Measurements from ENCODE around the gene STRA6. TPM values are rescaled to one million over a fixed set of nuclear protein-coding genes. Genes with fewer than 3 reads are reported as not detected.
A peak's percentile ranks its signal among the peaks of the same experiment; 100 is the strongest.

STRA6 gene
- total RNA-seq, 1 donor from 2014 or later = 1.8 TPM

DNA sequence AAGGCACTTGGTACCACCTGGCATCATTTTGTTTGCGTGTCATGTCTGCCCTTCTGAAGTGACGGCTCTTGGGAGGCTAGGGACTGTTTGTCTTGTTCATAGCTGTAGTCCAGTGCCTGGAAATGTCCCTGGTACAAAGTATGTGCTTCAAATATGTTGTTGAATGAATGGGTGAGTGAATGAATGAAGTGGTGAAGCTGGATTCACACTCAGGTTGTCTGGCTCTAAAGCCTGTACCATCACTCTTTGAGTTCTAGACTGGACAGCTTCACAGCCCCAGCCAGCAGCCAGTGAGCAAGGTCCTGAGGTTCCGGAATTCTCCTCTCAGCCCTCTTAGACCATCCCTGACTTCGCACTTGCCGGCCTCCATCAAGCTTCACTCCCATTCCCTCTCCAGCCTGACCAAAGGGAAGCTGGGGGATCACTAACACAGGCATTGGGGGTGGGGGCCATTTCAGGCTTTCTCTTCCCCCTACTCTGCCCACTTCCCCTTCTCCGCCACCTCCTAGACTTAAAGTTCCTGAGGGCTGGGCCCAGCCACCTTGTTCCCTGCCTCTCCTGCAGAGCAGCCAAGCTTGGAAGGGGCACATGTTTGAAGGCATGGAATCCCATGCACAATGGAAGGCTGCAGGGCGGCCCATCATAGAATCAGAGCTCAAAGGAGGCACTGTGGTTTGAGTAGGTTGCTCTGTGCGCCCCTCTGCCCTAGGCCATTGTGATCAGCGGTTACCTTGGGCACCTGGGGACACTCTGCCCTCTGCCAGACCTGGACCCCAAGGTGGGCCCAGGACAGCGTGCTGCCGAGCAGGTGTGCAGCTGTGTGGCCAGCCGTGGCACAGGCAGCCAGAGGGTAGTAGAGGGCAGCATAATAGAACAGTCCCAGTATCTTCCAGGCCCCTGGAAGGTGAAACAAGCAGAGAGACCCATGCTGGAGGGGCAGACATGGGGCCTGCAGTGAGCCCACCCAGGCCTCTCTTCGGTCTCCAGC lies 7.7 kb downstream of the STRA6 start:
- TF ChIP-seq, protein P1, sequence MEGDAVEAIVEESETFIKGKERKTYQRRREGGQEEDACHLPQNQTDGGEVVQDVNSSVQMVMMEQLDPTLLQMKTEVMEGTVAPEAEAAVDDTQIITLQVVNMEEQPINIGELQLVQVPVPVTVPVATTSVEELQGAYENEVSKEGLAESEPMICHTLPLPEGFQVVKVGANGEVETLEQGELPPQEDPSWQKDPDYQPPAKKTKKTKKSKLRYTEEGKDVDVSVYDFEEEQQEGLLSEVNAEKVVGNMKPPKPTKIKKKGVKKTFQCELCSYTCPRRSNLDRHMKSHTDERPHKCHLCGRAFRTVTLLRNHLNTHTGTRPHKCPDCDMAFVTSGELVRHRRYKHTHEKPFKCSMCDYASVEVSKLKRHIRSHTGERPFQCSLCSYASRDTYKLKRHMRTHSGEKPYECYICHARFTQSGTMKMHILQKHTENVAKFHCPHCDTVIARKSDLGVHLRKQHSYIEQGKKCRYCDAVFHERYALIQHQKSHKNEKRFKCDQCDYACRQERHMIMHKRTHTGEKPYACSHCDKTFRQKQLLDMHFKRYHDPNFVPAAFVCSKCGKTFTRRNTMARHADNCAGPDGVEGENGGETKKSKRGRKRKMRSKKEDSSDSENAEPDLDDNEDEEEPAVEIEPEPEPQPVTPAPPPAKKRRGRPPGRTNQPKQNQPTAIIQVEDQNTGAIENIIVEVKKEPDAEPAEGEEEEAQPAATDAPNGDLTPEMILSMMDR (IDR thresholded peaks at IDR 0.05; ENCODE audit: insufficient read depth, low read length, poor library complexity, severe bottlenecking) = no peak
- Histone ChIP-seq H3K4me3 (ENCODE audit: low read depth, low read length) (no peak overlapping the region), H3K36me3 (ENCODE audit: control insufficient read depth, insufficient read depth, low read length) (no peaks in the 10 kb centered on the region), H3K27me3 (ENCODE audit: control insufficient read depth, insufficient read depth, low read length) (no peaks in the 10 kb centered on the region)
- DNase-seq (ENCODE audit: low read depth) = no peak

DNA sequence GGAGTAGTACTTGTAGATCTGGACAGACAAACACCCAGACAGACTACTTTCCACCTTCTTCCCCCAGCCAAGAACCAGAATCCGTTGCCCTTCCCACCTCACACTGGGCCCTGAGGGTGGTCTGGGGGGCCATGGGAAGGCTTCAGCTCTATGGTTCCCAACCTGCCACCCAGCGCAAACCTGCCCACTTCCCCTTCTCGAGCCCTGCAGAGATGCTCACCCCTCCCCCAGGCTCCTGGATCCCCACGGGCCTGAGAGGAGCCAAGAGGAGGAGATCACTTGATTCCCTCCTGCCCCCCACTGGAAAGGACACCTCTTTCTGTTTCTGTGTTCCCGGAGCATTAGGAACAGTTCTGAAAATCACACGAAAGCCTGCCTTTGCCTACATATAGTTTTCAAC lies 8.7 kb downstream of the STRA6 start:
- no peak for DNase-seq (ENCODE audit: low read depth)
- TF ChIP-seq, protein P1 (IDR thresholded peaks at IDR 0.05; ENCODE audit: insufficient read depth, low read length, poor library complexity, severe bottlenecking) = no peak
- Histone ChIP-seq H3K4me3 (ENCODE audit: low read depth, low read length) (no peak overlapping the region), H3K27me3 (ENCODE audit: control insufficient read depth, insufficient read depth, low read length) (no peaks in the 10 kb centered on the region), H3K36me3 (ENCODE audit: control insufficient read depth, insufficient read depth, low read length) (no peaks in the 10 kb centered on the region)

DNA sequence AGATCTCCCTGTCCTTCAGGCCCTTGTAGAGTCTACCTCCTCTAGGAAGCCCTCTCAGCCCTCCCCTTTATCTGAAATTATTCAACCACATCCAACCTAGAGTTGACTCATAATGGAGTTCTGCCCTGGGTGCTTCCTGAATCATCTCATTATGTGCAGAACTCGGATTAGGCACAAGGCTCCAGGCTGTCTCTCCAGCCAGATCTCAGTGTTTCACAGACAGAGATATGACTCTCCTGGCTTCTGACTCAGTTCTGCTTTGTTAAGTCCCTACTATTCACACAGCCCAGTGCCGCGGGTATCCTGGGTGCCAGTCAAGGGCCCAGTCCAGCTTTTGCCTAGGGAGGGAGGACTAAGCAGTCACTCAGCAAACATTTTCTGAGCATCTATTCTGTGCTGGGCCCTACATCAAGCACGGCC lies 9.3 kb downstream of the STRA6 start:
- no peaks in the 10 kb centered on the region for H3K27me3 ChIP-seq (ENCODE audit: control insufficient read depth, insufficient read depth, low read length)
- DNase-seq (ENCODE audit: low read depth) = peak; percentile 93
- H3K4me3 ChIP-seq (ENCODE audit: low read depth, low read length) = no peak overlapping the region
- TF ChIP-seq, protein P1 (IDR thresholded peaks at IDR 0.05; ENCODE audit: insufficient read depth, low read length, poor library complexity, severe bottlenecking) = no peak
- H3K36me3 ChIP-seq (ENCODE audit: control insufficient read depth, insufficient read depth, low read length) = no peaks in the 10 kb centered on the region

DNA sequence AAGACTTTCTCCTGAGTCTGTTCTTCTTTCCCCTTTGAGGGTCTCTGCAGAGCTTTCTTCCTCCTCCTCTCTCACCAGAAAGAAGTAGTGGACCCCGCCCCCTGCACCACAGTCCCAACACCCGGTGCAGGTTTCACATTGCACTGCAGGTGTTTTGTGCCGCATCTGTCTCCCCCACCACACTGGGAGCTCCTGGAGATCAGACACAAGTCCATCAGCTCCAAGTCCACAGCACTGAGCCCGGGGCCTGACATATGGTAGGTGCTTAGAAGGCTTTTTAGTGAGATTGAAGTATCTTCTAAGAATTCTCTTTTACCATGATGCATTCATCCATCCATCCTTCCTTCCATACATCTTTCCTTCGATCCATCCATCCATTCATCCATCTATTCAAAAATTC lies 9.8 kb downstream of the STRA6 start:
- DNase-seq (ENCODE audit: low read depth) = no peak
- TF ChIP-seq, protein P1 (IDR thresholded peaks at IDR 0.05; ENCODE audit: insufficient read depth, low read length, poor library complexity, severe bottlenecking) = no peak
- H3K4me3 ChIP-seq (ENCODE audit: low read depth, low read length) = no peak overlapping the region
- H3K36me3 ChIP-seq (ENCODE audit: control insufficient read depth, insufficient read depth, low read length) = no peaks in the 10 kb centered on the region
- H3K27me3 ChIP-seq (ENCODE audit: control insufficient read depth, insufficient read depth, low read length) = no peaks in the 10 kb centered on the region

DNA sequence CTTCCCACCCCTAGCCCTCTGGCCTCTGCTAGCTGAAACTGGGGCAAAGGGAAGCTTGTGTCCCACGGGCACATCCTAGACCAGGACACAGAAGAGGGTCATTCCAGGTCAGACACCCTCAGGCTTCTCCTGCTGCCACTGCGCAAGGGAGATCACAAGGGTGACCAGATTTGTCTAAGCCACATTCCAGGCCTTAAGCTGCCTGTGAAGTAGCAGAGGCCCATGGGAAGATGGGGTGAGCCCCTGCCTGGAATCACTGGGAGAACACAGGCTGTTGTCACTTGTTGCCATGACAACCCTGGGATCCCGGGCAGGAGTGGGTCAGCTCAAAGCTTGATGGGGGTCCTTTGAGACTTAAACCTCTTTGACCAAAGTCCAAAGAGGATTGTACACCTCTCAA lies 10.8 kb downstream of the STRA6 start:
- no peaks in the 10 kb centered on the region for H3K27me3 ChIP-seq (ENCODE audit: control insufficient read depth, insufficient read depth, low read length)
- H3K36me3 ChIP-seq (ENCODE audit: control insufficient read depth, insufficient read depth, low read length) = no peaks in the 10 kb centered on the region
- no peak overlapping the region for H3K4me3 ChIP-seq (ENCODE audit: low read depth, low read length)
- TF ChIP-seq, protein P1 (IDR thresholded peaks at IDR 0.05; ENCODE audit: insufficient read depth, low read length, poor library complexity, severe bottlenecking) = no peak
- no peak for DNase-seq (ENCODE audit: low read depth)
